ENCODE measurements around the gene HSD17B4. TPM values are rescaled to one million over a fixed set of nuclear protein-coding genes. Genes with fewer than 3 reads are reported as not detected.
"Not testable (repeated sequence)": the region's sequence is repeated elsewhere in the genome, so short reads cannot be mapped to it uniquely, and the experiment has no call there.

The HSD17B4 gene, protein sequence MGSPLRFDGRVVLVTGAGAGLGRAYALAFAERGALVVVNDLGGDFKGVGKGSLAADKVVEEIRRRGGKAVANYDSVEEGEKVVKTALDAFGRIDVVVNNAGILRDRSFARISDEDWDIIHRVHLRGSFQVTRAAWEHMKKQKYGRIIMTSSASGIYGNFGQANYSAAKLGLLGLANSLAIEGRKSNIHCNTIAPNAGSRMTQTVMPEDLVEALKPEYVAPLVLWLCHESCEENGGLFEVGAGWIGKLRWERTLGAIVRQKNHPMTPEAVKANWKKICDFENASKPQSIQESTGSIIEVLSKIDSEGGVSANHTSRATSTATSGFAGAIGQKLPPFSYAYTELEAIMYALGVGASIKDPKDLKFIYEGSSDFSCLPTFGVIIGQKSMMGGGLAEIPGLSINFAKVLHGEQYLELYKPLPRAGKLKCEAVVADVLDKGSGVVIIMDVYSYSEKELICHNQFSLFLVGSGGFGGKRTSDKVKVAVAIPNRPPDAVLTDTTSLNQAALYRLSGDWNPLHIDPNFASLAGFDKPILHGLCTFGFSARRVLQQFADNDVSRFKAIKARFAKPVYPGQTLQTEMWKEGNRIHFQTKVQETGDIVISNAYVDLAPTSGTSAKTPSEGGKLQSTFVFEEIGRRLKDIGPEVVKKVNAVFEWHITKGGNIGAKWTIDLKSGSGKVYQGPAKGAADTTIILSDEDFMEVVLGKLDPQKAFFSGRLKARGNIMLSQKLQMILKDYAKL
- total RNA-seq, result 133 TPM

DNA sequence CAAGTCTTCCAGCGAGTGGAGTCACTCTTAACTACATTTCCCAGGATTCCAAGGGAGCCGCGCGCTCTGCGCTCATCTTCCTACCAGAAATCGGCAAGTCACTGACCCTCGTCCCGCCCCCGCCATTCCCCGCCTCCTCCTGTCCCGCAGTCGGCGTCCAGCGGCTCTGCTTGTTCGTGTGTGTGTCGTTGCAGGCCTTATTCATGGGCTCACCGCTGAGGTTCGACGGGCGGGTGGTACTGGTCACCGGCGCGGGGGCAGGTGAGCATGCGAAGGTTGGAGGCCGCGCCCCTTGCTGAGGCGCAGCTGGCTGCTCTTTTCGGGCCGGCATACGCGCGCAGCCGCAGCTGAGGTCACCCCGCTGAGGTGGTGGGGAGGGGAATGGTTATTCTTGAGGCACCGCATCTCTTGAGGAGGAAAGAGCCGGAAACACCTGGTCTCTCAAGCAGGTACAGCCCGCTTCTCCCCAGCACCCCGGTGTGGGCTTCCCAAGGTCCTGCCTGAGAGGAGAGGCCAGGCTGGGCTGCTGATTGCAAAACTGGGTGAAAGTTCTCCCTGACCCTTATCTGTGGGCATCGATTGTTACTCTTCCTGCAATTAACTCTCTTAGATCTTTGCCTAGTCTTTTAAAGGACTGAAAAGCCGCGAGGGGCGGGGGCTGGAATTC is at the start of gene HSD17B4:
HSD17B4 (plus strand) TSS at position 125 of the 667 bp plus-strand sequence; CDS start at position 204, 79 bp downstream.
- peak; percentile 94 for DNase-seq

DNA sequence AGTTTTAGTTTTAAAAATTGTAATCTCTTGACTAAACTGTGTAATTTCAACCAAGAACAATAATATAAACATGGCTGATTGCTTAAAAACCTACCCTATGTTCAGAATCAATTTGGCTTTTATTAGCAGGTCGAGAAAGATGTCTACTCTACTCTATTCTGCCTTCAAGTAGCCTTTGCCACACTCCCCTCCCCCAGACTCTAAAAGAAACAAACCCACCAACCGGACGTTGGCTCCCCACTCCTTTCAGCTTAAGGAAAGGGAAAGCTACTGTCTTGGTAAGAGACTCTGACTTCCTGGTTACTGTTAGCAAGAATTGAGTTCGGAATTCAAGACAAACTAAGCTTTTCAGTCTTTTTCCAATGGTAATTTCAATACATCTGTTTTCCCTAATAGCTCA is 49.7 kb upstream of the HSD17B4 start:
- DNase-seq, result no peak

DNA sequence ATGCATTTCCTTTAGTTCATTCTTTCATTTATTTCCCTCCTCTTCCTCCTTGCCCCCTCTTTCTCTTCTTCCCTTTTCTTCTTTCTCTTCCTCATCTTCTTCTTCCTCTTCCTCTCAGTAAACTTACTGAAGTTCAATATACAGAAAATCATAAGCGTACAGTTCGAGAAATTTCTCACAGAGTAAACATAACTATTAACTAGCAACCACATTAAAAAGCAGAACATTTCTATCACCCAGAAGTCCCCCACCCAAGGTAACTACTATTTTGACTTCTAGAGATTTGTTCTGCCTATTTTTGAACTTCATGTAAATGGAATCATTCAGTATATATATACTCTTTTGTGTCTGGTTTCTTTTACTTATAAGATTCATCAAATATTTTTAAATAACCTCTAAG is 48.3 kb upstream of the HSD17B4 start:
- DNase-seq, result no peak

DNA sequence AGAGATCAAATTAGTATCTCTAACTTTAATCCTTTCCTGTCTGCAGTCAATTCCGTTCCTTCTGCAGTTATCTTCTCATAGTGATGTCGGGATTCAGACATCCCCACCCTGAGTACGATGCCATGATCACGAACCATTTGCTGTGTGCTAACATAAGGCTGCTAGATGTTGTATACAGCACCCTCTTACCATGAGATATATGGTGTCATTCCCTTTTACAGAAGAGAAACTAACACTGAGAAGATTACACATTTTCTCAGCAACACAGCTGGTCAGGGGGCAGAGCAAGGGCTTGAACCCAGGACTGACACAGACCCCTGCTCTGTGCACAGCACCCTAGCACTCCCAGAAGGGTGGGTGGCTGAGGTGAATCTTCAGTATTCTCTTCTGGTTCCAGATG is 46.9 kb upstream of the HSD17B4 start:
- no peak for DNase-seq

DNA sequence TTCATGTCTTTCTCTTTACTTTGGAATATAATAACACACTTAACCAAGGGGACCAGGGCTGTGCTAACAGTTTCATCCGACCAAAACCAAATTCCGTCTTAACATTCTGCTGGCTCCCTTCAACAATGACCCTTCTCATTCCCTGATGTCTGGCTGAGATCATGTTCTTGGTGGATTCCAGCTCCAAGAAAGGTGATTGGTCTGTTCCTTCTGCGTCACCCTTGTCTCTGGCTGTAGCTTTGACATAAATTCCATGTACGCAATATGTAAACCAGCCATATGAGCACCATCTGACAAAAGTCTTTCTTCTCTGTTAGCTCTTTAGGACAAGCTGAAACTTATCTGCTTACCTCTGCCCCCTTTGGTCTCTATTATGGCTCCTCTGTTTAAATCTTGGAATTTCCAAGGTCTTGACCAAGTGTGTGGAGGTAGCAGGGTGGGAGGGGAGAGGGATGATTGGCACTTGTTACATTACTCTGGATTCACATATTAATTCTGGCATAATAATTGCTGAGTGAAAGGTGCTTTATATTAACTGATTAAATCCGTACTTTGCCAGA is 45.7 kb upstream of the HSD17B4 start:
- no peak for DNase-seq

DNA sequence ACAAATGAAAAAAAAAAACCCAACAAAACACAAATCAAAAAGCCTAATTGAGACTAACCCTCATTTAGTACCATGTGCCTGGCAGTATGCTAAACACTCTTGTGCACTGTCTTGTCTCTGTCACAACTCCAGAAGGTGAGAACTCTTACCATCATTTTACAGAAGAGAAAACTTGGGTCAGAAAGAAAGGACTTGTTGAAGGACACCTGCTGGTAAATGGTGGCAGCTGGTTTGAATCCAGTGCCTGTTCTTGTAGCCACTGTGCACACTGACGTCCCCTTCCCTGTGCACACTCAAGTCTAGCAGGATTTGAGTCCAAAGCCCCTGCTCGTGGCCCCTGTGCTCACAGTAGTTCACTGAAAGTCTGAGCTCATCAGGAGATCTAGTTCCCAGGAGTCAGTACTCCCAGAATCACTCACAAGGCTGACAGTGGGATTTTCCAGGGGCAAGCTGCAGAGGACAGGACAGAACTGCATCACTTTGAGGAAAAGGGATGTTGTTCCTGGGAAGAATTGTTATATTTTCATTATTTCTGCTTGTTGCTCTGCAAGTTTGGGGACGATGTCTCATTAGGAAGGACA is 43.0 kb upstream of the HSD17B4 start:
- no peak for DNase-seq

DNA sequence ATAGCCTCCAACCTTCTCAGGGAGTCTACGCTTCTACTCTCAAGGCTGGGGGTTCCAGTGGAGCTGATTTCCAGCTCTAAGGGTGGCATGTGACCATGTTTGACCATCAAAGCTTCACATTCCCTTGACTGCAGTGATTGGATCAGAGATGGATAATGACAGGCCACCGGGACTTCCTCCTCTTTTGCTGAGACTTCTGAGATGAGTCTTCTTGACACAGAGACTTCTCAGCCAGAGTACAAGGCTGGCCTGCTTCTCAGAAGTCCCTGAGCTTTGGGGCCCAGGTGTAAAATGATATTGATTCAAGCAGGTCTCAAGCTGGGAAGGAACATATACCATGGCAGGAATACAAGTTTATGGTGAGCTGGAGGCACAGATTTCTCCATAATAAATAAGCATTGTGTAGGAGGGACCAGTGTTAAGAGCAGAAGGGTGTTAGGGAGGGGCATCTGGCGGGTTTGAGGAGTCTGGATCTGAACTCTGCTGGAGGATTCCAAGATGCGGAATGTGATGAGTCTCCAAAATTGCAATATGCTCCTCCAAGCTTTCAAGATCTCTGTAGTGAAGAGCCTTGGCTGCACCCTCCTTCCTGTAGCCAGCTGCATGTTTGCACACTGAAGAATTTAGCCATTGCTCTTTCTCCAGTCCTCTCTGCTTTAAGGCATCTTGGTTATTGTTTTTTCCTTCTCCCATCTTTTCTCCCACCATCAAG is 41.7 kb upstream of the HSD17B4 start:
- no peak for DNase-seq

DNA sequence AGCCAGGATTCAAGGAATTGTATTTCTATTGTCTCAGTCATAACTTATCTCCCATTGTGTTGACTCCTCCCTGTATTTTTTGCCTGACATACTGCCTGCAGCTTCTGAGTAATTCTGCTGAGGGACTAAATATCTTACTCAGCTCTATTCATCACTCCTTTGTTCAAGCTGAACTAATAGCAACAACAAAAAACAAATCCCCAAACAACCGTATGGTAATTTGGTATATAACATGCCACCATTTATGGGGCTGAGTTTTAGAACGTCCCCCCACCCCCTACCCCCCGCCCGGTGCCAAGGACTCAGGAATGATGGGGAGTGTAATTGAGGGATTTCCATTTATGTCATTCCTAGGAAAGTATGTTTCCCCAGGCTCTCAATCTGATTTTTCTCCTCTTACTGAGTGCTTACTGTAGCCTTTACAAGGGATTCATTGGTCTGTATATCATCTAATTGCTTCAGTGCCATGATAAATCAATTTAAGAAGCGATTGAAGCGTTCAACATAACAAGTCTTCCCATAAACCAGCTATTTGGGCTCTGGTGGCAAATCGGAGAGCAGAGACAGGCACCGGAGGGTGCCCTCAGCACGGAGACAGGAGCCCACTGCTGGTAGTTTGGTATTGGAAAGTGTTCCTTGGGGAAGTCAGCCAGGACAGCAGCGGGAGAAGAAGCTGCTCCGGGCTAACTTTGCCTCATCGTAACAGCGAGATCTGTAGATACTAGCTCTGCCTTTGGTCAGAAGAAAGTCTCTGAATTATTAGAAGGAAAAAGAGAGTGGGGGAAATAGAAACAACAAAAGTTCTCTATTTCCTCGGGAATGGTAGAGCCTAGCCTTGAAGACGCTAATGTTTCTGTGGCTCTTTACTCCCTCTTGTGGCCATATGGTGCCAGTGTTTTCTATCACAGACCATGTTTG is 40.7 kb upstream of the HSD17B4 start:
- DNase-seq, result peak; percentile 93

DNA sequence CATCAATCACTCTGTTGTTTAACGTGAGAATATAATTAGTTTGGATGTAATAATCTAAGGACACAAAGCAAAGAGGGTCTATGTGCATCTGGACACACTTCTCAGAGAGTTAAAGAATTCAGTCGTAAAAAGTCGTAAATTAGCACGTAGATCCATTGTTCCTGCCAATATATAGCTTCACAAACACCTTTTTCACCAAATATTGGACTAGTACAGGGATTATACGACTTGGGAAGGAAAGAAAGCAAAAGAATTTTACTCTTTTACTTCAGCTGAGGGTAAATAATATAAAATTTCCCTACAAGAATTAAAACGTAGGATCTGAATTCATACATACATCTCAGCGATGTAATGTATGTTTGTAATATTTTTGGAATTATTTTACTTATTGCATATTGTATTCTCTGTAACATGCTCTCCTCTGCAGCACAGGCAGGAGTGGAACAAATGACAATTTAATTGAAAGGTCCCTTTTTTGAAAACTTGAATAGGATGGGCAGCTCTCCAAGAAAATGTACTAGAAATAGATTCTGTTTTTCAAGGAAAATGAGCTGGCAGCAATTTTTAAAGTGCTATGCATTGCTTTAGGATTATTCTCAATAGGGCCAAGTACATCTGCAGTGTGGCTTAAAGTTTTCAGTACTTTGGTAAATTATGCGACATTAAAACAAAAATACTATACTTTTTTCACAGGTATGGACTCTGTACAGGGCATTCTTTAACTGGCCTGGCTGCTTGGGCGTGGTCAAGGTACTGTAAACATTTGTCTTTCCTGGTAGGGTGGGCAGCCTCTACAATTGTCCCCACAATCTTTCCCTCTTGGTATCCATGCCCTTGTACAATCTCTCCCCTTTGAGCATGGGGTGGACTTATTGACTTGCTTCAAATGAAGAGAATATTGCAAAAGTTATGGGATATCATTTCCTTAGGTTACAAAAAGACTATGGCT is 39.7 kb upstream of the HSD17B4 start:
- no peak for DNase-seq

DNA sequence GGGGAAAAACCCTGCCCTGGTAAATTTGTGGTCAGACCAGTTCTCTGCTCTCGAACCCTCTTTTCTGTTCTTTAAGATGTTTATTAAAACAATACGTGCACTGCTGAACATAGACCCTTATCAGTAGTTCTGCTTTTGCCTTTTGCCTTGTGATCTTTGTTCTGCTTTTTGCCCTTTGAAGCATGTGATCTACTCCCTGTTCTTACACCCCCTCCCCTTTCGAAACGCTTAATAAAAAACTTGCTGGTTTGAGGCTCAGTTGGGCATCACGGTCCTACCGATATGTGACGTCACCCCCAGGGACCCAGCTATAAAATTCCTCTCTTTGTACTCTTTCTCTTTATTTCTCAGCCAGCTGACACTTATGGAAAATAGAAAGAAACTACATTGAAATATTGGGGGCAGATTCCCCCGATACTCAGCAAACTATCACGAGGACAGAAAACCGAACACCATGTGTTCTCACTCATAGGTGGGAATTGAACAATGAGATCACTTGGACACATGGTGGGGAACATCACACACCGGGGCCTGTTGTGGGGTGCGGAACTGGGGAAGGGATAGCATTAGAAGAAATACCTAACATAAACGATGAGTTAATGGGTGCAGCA is 38.1 kb upstream of the HSD17B4 start:
- DNase-seq, result not testable (repeated sequence)

DNA sequence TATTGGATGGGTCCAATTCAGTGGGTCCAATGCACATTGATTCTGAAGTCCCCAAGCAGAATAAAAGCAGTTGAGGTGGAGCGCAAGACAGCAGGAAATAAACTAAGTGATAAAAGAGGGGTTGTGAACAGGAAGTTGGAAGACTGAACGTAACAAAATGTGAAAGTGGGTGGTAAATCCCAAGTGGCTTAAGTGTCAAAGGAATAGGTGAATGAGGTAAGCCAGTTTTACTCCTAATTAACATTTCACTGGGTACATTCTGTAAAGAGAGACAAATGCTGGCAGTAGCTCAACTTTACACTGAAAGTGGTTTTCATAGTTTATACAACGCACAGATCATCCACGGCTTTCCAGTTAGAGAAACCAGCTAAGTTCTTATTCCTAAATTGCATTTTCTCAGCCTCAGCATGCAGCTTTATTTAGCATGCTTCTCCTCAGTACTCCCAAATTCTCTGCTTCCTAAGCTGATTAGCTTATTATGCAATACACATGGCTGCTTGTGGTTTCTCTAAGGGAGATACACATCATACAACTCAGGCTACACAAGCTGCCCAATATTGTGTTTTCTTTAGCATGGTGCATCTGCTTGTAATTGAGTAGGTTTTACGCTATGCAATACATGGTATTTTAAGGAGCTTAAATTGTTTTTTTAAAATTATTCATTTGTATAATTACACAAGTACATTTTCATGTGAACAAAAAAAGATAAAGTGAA is 34.2 kb upstream of the HSD17B4 start:
- no peak for DNase-seq

DNA sequence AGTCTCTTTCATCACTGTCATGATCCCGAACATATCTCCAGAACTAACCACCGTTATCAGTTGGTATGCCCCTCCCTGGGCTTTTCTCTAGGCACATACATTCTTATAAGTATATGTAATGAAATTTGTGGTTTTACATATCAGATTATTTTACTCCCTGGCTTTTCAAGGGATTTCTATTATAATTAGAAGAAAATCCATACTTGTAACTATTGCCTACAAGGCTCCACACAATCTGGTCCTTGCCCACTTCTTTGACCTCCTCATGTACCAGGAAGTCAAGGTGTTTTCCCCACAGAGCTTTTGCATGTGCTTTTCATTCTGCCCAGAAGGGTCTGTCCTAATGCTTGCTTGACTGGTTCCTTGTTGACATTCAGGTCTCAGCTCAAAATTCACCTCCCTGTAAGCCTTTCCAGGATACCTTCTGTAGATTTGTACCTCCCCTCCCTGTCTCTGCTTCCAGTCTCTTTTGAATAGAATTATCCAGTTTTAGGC is 33.6 kb upstream of the HSD17B4 start:
- no peak for DNase-seq

DNA sequence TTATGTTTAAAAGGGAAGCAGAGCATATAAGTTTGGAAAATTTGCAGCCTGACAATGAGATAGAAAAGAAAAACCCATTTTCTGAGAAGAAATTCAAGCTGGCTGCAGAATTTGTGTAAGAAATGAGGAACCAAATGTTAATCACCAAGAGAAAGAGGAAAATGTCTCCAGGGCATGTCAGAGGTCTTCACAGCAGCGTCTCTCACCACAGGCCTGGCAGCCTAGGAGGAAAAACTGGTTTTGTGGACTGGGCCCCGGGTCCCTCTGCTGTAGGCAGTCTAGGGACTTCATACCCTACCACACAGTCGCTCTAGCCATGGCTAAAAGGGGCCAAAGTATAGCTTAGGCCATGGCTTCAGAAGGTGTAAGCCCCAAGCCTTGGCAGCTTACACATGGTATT is 32.1 kb upstream of the HSD17B4 start:
- no peak for DNase-seq

DNA sequence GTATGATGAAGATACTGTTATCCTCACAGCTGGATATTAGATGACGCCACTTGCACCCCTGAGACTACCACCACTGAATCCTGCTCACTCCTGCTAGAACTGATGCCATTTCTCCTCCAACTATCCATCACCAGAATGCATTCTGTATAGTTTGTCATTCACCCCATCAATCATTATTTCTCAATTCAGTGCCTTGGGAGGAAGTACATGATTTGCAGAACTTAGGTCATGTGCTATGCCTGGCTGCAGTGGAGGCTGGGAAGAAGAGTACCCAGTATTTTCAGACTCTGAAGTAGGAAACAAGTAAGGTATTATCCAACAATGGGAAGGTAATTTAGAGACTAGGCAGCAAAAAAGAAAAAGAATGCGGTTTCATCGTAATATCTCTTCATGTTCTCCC is 26.2 kb upstream of the HSD17B4 start:
- no peak for DNase-seq

DNA sequence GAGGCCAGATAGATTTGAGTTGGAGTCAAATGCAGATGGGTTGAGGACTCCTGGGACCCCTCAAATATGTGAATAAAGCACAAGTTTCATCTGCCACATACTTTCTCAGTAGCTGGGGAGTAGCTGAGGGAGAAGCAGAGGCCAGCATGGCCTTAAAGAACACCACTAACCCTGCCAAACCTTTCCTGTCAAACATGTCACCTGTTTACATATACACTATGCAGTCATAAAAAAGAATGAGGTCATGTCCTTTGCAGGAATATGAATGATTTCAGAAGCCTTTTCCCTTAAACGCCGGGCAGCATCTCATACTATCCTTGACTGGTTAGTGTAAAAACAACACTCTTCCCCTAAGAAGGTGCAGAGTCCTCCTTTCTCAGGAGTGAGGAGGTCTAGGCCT is 25.2 kb upstream of the HSD17B4 start:
- DNase-seq, result peak; percentile 26

DNA sequence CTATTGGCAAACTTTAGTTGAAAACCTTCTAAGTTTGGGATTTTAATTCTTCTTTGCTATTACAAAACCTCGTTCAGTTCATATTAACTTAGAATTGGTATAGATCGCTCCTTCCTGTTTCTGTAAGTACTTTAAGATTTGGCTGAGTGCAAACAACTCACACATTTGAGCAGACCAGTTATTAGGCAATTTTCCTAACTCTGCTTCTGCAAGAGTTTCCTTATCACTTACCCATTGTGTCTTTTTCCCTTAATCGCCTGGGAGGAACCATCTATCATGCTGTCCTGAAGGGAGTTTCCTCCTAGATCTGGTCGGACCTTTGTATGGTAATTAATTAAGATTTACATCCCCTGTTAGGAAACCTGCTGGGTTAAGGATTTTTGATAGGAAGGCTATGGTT is 24.7 kb upstream of the HSD17B4 start:
- not testable (repeated sequence) for DNase-seq

DNA sequence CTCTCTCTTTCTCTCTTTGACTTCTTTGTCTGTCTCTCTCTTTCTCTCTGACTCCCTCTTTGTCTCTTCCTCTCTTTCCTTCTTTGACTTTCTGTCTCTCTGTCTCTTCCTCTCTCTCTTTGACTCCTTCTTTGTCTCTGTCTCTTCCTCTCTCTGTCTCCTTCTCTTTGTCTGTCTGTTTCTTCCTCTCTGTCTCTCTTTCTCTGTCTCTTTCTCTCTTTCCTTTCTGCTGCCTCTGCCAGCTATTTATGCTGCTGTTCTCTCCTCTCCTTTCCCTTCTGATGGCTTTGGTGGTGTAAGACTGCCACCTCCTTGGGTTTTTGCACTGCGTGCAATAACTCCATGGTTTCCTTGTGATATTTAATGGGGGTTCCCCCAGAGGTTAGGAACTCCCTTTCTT is 24.1 kb upstream of the HSD17B4 start:
- not testable (repeated sequence) for DNase-seq

DNA sequence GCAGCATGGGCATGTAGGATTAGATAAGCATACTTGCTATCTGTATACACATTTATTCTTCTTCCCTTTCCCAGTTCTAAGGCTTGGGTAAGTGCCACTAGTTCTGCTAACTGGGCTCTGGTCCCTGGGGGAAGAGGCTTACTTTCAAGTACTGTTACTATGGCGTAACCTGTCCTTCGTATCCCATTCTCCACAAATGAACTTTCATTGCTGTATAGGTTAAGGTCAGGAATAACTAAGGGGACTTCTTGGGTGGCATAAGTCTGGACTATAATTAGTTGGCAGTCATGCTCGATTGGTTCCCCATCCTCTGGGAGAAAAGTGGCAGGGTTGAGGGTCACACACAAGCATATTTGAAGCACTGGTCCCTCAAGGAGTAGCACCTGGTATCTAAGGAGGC is 23.7 kb upstream of the HSD17B4 start:
- DNase-seq, result not testable (repeated sequence)
